BE2C (cell line): ENCODE results near the gene HLA-DPB1.

Experiments used
- DNase-seq: peaks from one replicate; pipeline ENCODE4 v3.0.0-alpha.2; 2020
- H3K27me3 ChIP-seq: fragments of 250-450 bp; sonication (Bioruptor Pico); 2 replicates; pipeline ENCODE4 v1.5.1; 2020; ENCODE audit warnings: mild to moderate bottlenecking
- H3K36me3 ChIP-seq: fragments of 250-450 bp; sonication (Bioruptor Pico); 2 replicates; pipeline ENCODE4 v1.5.1; 2020; ENCODE audit warnings: mild to moderate bottlenecking
- H3K4me1 ChIP-seq: fragments of 250-450 bp; sonication (Bioruptor Pico); 2 replicates; pipeline ENCODE4 v1.5.1; 2020
- H3K4me3 ChIP-seq: 2 replicates; pipeline ENCODE4 v1.5.1; 2011; ENCODE audit warnings: low read depth, low read length
- H3K9me3 ChIP-seq: fragments of 250-450 bp; sonication (Bioruptor Pico); 2 replicates; pipeline ENCODE4 v1.5.1; 2020
- TF ChIP-seq, protein P1 (sequence below): IDR thresholded peaks from 2 replicates; pipeline ENCODE4 v1.5.1; 2012; ENCODE audit warnings: mild to moderate bottlenecking, low read depth, low read length

Gene HLA-DPB1

GRCh38 chr6:33104887-33105286, 29.1 kb downstream of the HLA-DPB1 start:
- Histone ChIP-seq H3K4me1 (no peaks in the 10 kb centered on the region), H3K4me3 (no peak overlapping the region), H3K27me3 (peaks cover 18% of the 10 kb centered on the region), H3K9me3 (no peaks in the 10 kb centered on the region), H3K36me3 (no peaks in the 10 kb centered on the region)
- DNase-seq = no peak
- TF ChIP-seq, protein P1, sequence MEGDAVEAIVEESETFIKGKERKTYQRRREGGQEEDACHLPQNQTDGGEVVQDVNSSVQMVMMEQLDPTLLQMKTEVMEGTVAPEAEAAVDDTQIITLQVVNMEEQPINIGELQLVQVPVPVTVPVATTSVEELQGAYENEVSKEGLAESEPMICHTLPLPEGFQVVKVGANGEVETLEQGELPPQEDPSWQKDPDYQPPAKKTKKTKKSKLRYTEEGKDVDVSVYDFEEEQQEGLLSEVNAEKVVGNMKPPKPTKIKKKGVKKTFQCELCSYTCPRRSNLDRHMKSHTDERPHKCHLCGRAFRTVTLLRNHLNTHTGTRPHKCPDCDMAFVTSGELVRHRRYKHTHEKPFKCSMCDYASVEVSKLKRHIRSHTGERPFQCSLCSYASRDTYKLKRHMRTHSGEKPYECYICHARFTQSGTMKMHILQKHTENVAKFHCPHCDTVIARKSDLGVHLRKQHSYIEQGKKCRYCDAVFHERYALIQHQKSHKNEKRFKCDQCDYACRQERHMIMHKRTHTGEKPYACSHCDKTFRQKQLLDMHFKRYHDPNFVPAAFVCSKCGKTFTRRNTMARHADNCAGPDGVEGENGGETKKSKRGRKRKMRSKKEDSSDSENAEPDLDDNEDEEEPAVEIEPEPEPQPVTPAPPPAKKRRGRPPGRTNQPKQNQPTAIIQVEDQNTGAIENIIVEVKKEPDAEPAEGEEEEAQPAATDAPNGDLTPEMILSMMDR = no peak

GRCh38 chr6:33105386-33105785, 29.6 kb downstream of the HLA-DPB1 start:
- TF ChIP-seq, protein P1 = no peak
- Histone ChIP-seq H3K4me3 (no peak overlapping the region), H3K27me3 (peaks cover 18% of the 10 kb centered on the region), H3K36me3 (no peaks in the 10 kb centered on the region), H3K9me3 (no peaks in the 10 kb centered on the region), H3K4me1 (no peaks in the 10 kb centered on the region)
- DNase-seq = no peak

DNA sequence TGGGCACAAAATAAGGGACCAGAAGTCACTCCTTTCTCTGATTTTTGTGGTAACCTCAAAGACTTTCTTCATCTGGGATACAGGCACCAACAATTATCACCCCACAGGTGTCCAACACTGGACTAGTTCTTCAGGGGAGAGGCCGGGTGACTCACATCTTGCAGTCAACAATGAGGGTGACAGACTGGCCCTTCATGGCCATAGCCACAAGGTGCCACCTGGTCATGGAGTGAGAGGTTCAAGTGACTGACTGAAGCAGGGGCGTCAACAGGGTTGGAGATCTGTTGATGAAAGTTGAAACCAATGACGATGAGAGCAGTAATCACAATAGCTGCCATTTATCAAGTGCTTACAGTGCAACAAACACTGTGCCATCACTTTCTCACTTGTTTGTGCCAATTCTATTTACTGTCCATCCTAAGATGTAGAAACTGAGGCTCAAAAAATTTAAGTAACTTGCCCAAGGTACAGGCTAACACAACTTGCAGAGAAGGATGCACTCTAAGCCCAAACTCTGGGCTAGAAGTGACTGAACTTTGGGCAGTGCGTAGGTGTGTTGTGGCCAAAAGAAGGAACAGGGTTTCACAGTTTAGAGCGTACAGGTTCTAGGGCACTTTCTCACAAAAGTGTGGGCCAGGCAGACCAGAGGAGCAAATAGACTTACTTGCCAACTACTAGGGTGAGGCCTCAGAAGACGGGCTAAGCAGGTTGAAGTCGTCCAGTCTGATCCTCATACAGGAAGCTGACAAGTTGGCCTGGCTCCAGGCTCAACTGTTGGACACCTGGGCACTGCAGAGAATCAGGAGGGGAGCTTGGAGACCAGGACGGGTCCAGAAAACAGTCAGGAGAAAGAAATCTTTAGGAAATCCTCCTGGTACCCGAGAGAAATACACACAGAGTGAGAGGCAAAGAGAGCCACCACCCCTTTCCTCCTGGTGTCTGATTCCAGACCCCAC, 30.4 kb downstream of the HLA-DPB1 start:
- no peaks in the 10 kb centered on the region for H3K9me3 ChIP-seq
- TF ChIP-seq, protein P1 = no peak
- H3K4me1 ChIP-seq = no peaks in the 10 kb centered on the region
- peaks cover 18% of the 10 kb centered on the region for H3K27me3 ChIP-seq
- no peak for DNase-seq
- no peaks in the 10 kb centered on the region for H3K36me3 ChIP-seq
- H3K4me3 ChIP-seq = no peak overlapping the region

DNA sequence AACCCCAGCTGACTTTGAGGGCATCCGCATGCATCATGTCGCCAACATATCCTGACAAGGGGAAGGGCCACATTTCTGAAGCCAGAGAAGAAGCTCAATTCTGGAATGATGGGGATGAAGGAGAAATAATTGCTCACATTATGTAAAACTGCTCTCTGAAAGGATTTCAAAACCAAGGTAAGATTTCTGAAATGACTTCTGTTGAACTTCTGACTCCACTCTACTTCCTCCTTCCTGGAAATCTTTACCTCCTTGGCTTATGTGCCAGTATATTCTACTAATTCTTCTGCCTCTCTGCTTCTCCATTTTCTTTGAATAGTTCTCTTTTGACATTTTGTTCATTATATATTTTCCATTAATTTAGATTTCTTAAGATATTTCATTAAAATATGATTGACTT, 31.9 kb downstream of the HLA-DPB1 start:
- Histone ChIP-seq H3K9me3 (no peaks in the 10 kb centered on the region), H3K4me1 (no peaks in the 10 kb centered on the region)

GRCh38 chr6:33108307-33108706, 32.5 kb downstream of the HLA-DPB1 start:
- H3K36me3 ChIP-seq = no peaks in the 10 kb centered on the region
- H3K4me1 ChIP-seq = no peaks in the 10 kb centered on the region
- H3K4me3 ChIP-seq = no peak overlapping the region
- H3K27me3 ChIP-seq = peaks cover 13% of the 10 kb centered on the region
- TF ChIP-seq, protein P1 = no peak
- no peak for DNase-seq
- no peaks in the 10 kb centered on the region for H3K9me3 ChIP-seq

More for the DNA sequence above, 31.9 kb downstream of the HLA-DPB1 start:
- DNase-seq = no peak
- TF ChIP-seq, protein P1 = no peak
- H3K4me3 ChIP-seq = no peak overlapping the region
- H3K27me3 ChIP-seq = peaks cover 13% of the 10 kb centered on the region
- no peaks in the 10 kb centered on the region for H3K36me3 ChIP-seq

DNA sequence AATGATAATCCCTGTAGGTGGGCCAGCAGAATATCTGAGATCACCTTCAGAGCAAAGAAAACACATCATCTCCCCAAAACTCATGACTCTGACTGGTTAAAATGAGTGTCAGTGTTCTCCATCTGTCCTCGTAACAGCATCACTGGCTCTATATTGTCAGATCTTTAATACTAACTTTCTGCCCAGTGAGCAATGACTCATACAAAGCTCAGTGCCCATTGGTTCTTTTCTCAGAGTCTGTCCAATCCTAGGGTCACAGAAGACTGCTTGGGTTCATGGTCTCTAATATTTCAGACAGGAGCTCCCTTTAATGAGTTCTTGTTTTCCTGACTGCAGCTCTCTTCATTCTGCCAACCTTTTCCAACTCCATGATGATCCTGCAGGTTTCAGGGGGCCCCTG, 36.4 kb downstream of the HLA-DPB1 start:
- no peak overlapping the region for H3K4me3 ChIP-seq
- DNase-seq = no peak
- H3K27me3 ChIP-seq = peaks cover 40% of the 10 kb centered on the region
- no peaks in the 10 kb centered on the region for H3K4me1 ChIP-seq
- no peaks in the 10 kb centered on the region for H3K9me3 ChIP-seq
- no peaks in the 10 kb centered on the region for H3K36me3 ChIP-seq
- TF ChIP-seq, protein P1 = no peak
